K562 (cell line): ENCODE data around the gene GAMT. TPM values are rescaled to one million over a fixed set of nuclear protein-coding genes. Genes with fewer than 3 reads are reported as not detected.

Experiments
- CTCF ChIP-seq, 3 experiments: IDR thresholded peaks in 2 of 3; conservative IDR thresholded peaks in 1 of 3; 2 replicates each; pipeline ENCODE4 v1.5.1; 2011 to 2012; ENCODE audit warnings: low read length in 3 of 3, mild to moderate bottlenecking in 3 of 3, control low read depth in 2 of 3, improper control_type of control experiment in 1 of 3, inconsistent platforms in 1 of 3, low read depth in 1 of 3, mixed read lengths in 1 of 3, moderate library complexity in 1 of 3; ENCODE audit not compliant: insufficient read depth in 2 of 3
- ETV5 ChIP-seq: sonication (generic); formaldehyde crosslinking; IDR thresholded peaks from 2 replicates; pipeline ENCODE4 v1.4.0; 2020; ENCODE audit warnings: low read depth, mild to moderate bottlenecking, missing genetic modification reagents
- NR1H2 ChIP-seq: sonication (generic); formaldehyde crosslinking; IDR thresholded peaks from 2 replicates; pipeline ENCODE4 v1.4.0; 2020; ENCODE audit warnings: mild to moderate bottlenecking, missing genetic modification reagents
- REST ChIP-seq, 2 experiments: fragments of 450-650 bp; formaldehyde crosslinking in 1 of 2; IDR thresholded peaks; 2 replicates each; pipeline versions ENCODE4 v1.4.0 to v1.6.1; 2014 to 2020; ENCODE audit warnings: mild to moderate bottlenecking in 2 of 2, borderline replicate concordance in 1 of 2, low read depth in 1 of 2
- STAG1 ChIP-seq: sonication (generic); formaldehyde crosslinking; IDR thresholded peaks from 2 replicates; pipeline ENCODE4 v1.5.0; 2020; ENCODE audit warnings: missing genetic modification reagents, borderline replicate concordance
- TARDBP ChIP-seq: fragments of 450-650 bp; IDR thresholded peaks from 2 replicates; pipeline ENCODE4 v1.6.1; 2016
- ZNF407 ChIP-seq: fragments of 450-650 bp; IDR thresholded peaks from 2 replicates; pipeline ENCODE4 v1.6.1; 2016; ENCODE audit warnings: low read depth
- polyA plus RNA-seq, 8 experiments: library from polyadenylated mRNA; depleted of rRNA in 4 of 8; stranded (reverse) in 5 of 8; unstranded in 3 of 8; fragments of >200 nt; fragmentation: Nextera tagmentation in 2 of 8; fragmentation: Illumina TruSeq in 1 of 8; extraction: Ambion mirVana in 2 of 8; extraction: Trizol in 1 of 8; gene quantifications; 2 replicates each; pipeline versions ENCODE4 v1.2.1 to v1.2.3, GENCODE V29; 2011 to 2014; ENCODE audit warnings: inconsistent platforms in 1 of 8, missing spikeins in 1 of 8
- total RNA-seq, 7 experiments: library from RNA; depleted of rRNA in 6 of 7; stranded (reverse); fragments of >200 nt in 6 of 7; fragmentation: Illumina TruSeq in 2 of 7; extraction: Trizol in 2 of 7; gene quantifications; 2 replicates each; pipeline versions ENCODE4 v1.2.1 to v1.2.3, GENCODE V29; 2011 to 2021; ENCODE audit warnings: low replicate concordance in 1 of 7

The GAMT gene
- total and polyA plus RNA-seq, 9 of the 15 experiments (the other 6 are each of a cell fraction or from before 2014, with no cell fraction given), result 1.3 to 35.3 (median 27.2) TPM

- TF ChIP-seq REST (IDR thresholded peaks at IDR 0.05; ENCODE audit: borderline replicate concordance), result peak; percentile 42; the same call in 1 of the 2 replicates
- TF ChIP-seq REST (CRISPR knock-in tag; IDR thresholded peaks at IDR 0.05; ENCODE audit: low read depth), result peak; percentile 52; the same call in 1 of the 2 replicates
- TF ChIP-seq STAG1 (CRISPR knock-in tag), result 0 out of 2 replicates have a peak, but pooled peaks have one; percentile 33
- TF ChIP-seq ETV5 (CRISPR knock-in tag), result peak; percentile 63
- peak; percentile 95; the same call in 1 of the 2 replicates for TF ChIP-seq NR1H2 (CRISPR knock-in tag)
- TF ChIP-seq ZNF407, result peak; percentile 69
- TF ChIP-seq CTCF (IDR thresholded peaks at IDR 0.05 in 2 of 3, conservative IDR thresholded peaks at IDR 0.05 in 1 of 3; ENCODE audit: insufficient read depth in 2 of 3, low read depth in 1 of 3, low read length in 3 of 3), result peak; percentile 34 to 49 (median 47); a peak in 4 of 6 replicates
- peak; percentile 95 for TF ChIP-seq TARDBP
Observed at GRCh38 chr19:1383312-1384084, 17.8 kb downstream of the GAMT start, which contains the start of gene NDUFS7 (continued).
